Suprapubic skin (tissue), 4 donors: Measurements from ENCODE around the gene CASKIN2. TPM values are rescaled to one million over a fixed set of nuclear protein-coding genes. Genes with fewer than 3 reads are reported as not detected.
A peak's percentile ranks its signal among the peaks of the same experiment; 100 is the strongest.

ENCODE experiments used
- DNase-seq, 2 donors: peaks; one replicate each; pipeline ENCODE4 v3.0.0-alpha.2; 2019; ENCODE audit warnings: low spot score in 2 of 2
- H3K27ac ChIP-seq: fragments of 200-600 bp; sonication (generic); one replicate; pipeline ENCODE4 v1.5.1; 2019
- H3K27me3 ChIP-seq: fragments of 200-600 bp; sonication (generic); one replicate; pipeline ENCODE4 v1.5.1; 2019
- H3K36me3 ChIP-seq: fragments of 200-600 bp; sonication (generic); one replicate; pipeline ENCODE4 v1.5.1; 2019
- H3K4me1 ChIP-seq: fragments of 200-600 bp; sonication (generic); one replicate; pipeline ENCODE4 v1.5.1; 2019
- H3K4me3 ChIP-seq: fragments of 200-600 bp; sonication (generic); one replicate; pipeline ENCODE4 v1.5.1; 2019; ENCODE audit warnings: mild to moderate bottlenecking
- H3K9me3 ChIP-seq: fragments of 200-600 bp; sonication (generic); one replicate; pipeline ENCODE4 v1.5.1; 2019
- EP300 ChIP-seq: sonication (generic); formaldehyde crosslinking; IDR thresholded peaks from one replicate; pipeline ENCODE4 v1.6.1; 2017; ENCODE audit warnings: antibody characterized with exemption
- POLR2A ChIP-seq, 2 donors: fragments of 450-650 bp; IDR thresholded peaks; one replicate each; pipeline ENCODE4 v1.6.1; 2017; ENCODE audit warnings: antibody characterized with exemption in 2 of 2, mild to moderate bottlenecking in 2 of 2, moderate library complexity in 2 of 2
- POLR2AphosphoS5 ChIP-seq, 3 donors: sonication (generic); formaldehyde crosslinking; IDR thresholded peaks; one replicate each; pipeline ENCODE4 v1.6.1; 2017; ENCODE audit warnings: antibody characterized with exemption in 3 of 3
- WGBS: methylation state at CpG from one replicate; pipeline ENCODE4 v1.1.5; 2018; 5-methylcytosine and 5-hydroxymethylcytosine counted together
- total RNA-seq, 4 donors: library from RNA; depleted of rRNA; stranded (reverse); fragments of >200 nt; gene quantifications; one replicate each; pipeline ENCODE4 v1.1.0, GENCODE V29; 2016
- TF ChIP-seq, protein P1 (sequence below), 2 donors: fragments of 200-600 bp in 1 of 2; fragments of 450-650 bp in 1 of 2; sonication (generic) in 1 of 2; IDR thresholded peaks; one replicate each; pipeline ENCODE4 v1.5.1; 2016 to 2019; ENCODE audit warnings: antibody characterized with exemption in 2 of 2, mild to moderate bottlenecking in 1 of 2, moderate library complexity in 1 of 2

Gene CASKIN2
- total RNA-seq, 4 donors from 2014 or later: 18.7 to 25.1 (median 22.1) TPM

- 0% methylated on average over 6 of the region's 50 CpGs for WGBS
- Histone ChIP-seq H3K36me3 (peaks cover 14% of the 10 kb centered on the region), H3K27me3 (no peaks in the 10 kb centered on the region), H3K4me1 (peaks cover 46% of the 10 kb centered on the region), H3K27ac (peak overlapping the region; percentile 79), H3K4me3 (peak overlapping the region; percentile 79), H3K9me3 (no peaks in the 10 kb centered on the region)
- TF ChIP-seq, protein P1, sequence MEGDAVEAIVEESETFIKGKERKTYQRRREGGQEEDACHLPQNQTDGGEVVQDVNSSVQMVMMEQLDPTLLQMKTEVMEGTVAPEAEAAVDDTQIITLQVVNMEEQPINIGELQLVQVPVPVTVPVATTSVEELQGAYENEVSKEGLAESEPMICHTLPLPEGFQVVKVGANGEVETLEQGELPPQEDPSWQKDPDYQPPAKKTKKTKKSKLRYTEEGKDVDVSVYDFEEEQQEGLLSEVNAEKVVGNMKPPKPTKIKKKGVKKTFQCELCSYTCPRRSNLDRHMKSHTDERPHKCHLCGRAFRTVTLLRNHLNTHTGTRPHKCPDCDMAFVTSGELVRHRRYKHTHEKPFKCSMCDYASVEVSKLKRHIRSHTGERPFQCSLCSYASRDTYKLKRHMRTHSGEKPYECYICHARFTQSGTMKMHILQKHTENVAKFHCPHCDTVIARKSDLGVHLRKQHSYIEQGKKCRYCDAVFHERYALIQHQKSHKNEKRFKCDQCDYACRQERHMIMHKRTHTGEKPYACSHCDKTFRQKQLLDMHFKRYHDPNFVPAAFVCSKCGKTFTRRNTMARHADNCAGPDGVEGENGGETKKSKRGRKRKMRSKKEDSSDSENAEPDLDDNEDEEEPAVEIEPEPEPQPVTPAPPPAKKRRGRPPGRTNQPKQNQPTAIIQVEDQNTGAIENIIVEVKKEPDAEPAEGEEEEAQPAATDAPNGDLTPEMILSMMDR (IDR thresholded peaks at IDR 0.05): no peak
- TF ChIP-seq EP300: no peak
- TF ChIP-seq POLR2A (IDR thresholded peaks at IDR 0.05): no peak
- TF ChIP-seq POLR2AphosphoS5 (IDR thresholded peaks at IDR 0.05): no peak
- DNase-seq: no peak
Measured at GRCh38 chr17:75514919-75515495, 330 bp downstream of the CASKIN2 start.

DNA sequence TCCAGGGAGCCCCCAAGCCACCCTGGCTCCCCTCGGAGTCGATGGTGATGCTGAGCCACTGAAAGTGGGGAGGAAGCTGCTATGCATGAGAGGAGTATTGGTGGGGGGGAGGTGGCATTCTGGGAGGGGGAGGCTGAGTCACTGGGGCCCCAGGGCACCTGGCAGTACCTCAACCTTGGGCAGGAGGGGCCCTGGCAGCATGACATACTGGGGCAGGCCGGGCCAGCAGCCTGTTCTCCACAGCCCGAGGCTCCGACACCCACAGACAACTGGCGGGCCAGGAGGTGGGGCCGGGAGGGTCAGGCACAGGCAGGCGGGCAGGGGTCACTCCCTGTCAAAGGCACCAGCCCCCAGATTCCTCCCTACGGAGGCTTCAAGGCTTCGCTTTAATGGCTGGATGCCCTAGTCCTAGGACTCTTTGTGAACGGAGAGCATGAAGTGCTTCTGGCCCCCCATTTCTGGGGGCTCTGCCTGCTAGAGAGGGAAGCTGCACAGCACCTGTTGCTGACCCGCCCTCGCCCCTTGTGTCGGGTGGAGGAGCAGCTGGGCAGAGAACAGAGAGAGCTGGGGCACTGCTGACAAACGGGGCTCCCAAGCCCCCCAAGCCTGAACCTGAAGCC lies 928 bp downstream of the CASKIN2 start:
- Histone ChIP-seq H3K4me3 (peak overlapping the region; percentile 79), H3K4me1 (peaks cover 52% of the 10 kb centered on the region), H3K9me3 (no peaks in the 10 kb centered on the region), H3K27me3 (no peaks in the 10 kb centered on the region), H3K36me3 (peaks cover 10% of the 10 kb centered on the region), H3K27ac (peak overlapping the region; percentile 79)
- TF ChIP-seq EP300 (no peak), POLR2A (IDR thresholded peaks at IDR 0.05) (no peak), POLR2AphosphoS5 (IDR thresholded peaks at IDR 0.05) (no peak)
- TF ChIP-seq, protein P1 (IDR thresholded peaks at IDR 0.05): no peak
- no peak for DNase-seq
- WGBS: 8% methylated on average over 7 of the region's 15 CpGs

DNA sequence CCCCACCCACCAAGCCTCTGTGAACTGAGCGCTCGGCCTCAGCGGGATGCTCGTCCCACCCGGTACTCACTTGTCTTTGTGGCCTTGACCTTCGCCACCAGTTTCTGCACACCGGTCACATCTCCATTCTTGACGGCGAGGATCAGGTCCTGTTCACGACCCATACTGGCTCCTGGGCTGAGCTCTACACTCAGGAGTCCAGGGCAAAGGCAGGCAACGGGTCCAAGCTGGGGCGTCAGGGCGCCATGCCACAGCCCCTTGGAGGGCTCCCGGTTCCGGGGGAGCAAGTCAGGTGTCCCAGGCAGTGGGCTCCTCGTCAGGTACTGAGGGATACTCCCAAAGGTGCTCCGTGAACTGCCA lies 1.7 kb downstream of the CASKIN2 start:
- Histone ChIP-seq H3K4me3 (peak overlapping the region; percentile 79), H3K4me1 (peaks cover 59% of the 10 kb centered on the region)
- 85% methylated on average over 15 of the region's 17 CpGs for WGBS

GRCh38 chr17:75512926-75513640 lies 2.3 kb downstream of the CASKIN2 start:
- 62% methylated on average over 10 of the region's 10 CpGs for WGBS
- Histone ChIP-seq H3K4me3 (peak overlapping the region; percentile 79), H3K4me1 (peaks cover 58% of the 10 kb centered on the region), H3K27me3 (no peaks in the 10 kb centered on the region), H3K27ac (no peak overlapping the region), H3K36me3 (peaks cover 6% of the 10 kb centered on the region), H3K9me3 (no peaks in the 10 kb centered on the region)
- DNase-seq: no peak
- TF ChIP-seq, protein P1 (IDR thresholded peaks at IDR 0.05): no peak
- no peak for TF ChIP-seq EP300
- TF ChIP-seq POLR2AphosphoS5 (IDR thresholded peaks at IDR 0.05): no peak
- no peak for TF ChIP-seq POLR2A (IDR thresholded peaks at IDR 0.05)

More for the DNA sequence above, 1.7 kb downstream of the CASKIN2 start:
- Histone ChIP-seq H3K27ac (no peak overlapping the region), H3K27me3 (no peaks in the 10 kb centered on the region), H3K36me3 (peaks cover 6% of the 10 kb centered on the region), H3K9me3 (no peaks in the 10 kb centered on the region)
- no peak for TF ChIP-seq EP300
- TF ChIP-seq POLR2A (IDR thresholded peaks at IDR 0.05): no peak
- no peak for TF ChIP-seq POLR2AphosphoS5 (IDR thresholded peaks at IDR 0.05)
- TF ChIP-seq, protein P1 (IDR thresholded peaks at IDR 0.05): no peak
- no peak for DNase-seq
